CD14-positive monocyte (primary cell): ENCODE results near the gene ELANE. TPM values are rescaled to one million over a fixed set of nuclear protein-coding genes. Genes with fewer than 3 reads are reported as not detected.
A peak's percentile ranks its signal among the peaks of the same experiment; 100 is the strongest.

ENCODE experiments used
- DNase-seq, 3 donors: peaks; one replicate each; pipeline ENCODE4 v3.0.0-alpha.2; 2011 to 2022
- H2AFZ ChIP-seq: 2 replicates; pipeline ENCODE4 v1.6.0; 2012; ENCODE audit warnings: mild to moderate bottlenecking, low read depth, low read length, inconsistent platforms; ENCODE audit not compliant: insufficient read depth, poor library complexity, severe bottlenecking
- H3K27ac ChIP-seq, 2 donors: 1 replicate in 1 of 2; 2 replicates in 1 of 2; pipeline ENCODE4 v1.5.1; 2012 to 2013; ENCODE audit warnings: low read length in 2 of 2, control low read depth in 1 of 2, inconsistent platforms in 1 of 2, low read depth in 1 of 2, mild to moderate bottlenecking in 1 of 2
- H3K27me3 ChIP-seq, 2 donors: one replicate each; pipeline versions ENCODE4 v1.6.0 to v1.6.1; 2011 to 2013; ENCODE audit warnings: low read length in 2 of 2; ENCODE audit not compliant: control insufficient read depth in 2 of 2, insufficient read depth in 2 of 2
- H3K36me3 ChIP-seq, 2 donors: replicated peaks in 1 of 2; 1 replicate in 1 of 2; 2 replicates in 1 of 2; pipeline versions ENCODE4 v1.5.1 to v1.6.1; 2012 to 2013; ENCODE audit warnings: low read length in 2 of 2, control low read depth in 1 of 2, inconsistent platforms in 1 of 2, mild to moderate bottlenecking in 1 of 2; ENCODE audit not compliant: insufficient read depth in 2 of 2, control insufficient read depth in 1 of 2
- H3K4me1 ChIP-seq, 2 donors: 1 replicate in 1 of 2; 2 replicates in 1 of 2; pipeline versions ENCODE4 v1.5.1 to v1.6.1; 2012 to 2013; ENCODE audit warnings: low read length in 2 of 2, control low read depth in 1 of 2, inconsistent platforms in 1 of 2, mild to moderate bottlenecking in 1 of 2, moderate library complexity in 1 of 2; ENCODE audit not compliant: insufficient read depth in 2 of 2, control insufficient read depth in 1 of 2
- H3K4me2 ChIP-seq: replicated peaks from 2 replicates; pipeline ENCODE3; 2012; ENCODE audit warnings: low read length, moderate library complexity, mild to moderate bottlenecking; ENCODE audit not compliant: poor library complexity, severe bottlenecking; ENCODE audit errors: extremely low read depth
- H3K4me3 ChIP-seq, 3 experiments: fragments of 200-600 bp in 1 of 3; sonication (generic) in 1 of 3; replicated peaks in 1 of 3; 1 replicate in 2 of 3; 2 replicates in 1 of 3; pipeline ENCODE4 v1.5.1; 2011 to 2013; ENCODE audit warnings: low read length in 3 of 3, mild to moderate bottlenecking in 3 of 3, control low read depth in 2 of 3, low read depth in 2 of 3, inconsistent platforms in 1 of 3, moderate library complexity in 1 of 3
- H3K79me2 ChIP-seq: 2 replicates; pipeline ENCODE4 v1.6.0; 2012; ENCODE audit warnings: mild to moderate bottlenecking, control low read depth, inconsistent platforms, low read length, moderate library complexity; ENCODE audit not compliant: insufficient read depth
- H3K9ac ChIP-seq: 2 replicates; pipeline ENCODE4 v1.6.0; 2017; ENCODE audit warnings: low read length, mild to moderate bottlenecking; ENCODE audit not compliant: insufficient read depth, poor library complexity, severe bottlenecking
- H3K9me3 ChIP-seq, 2 donors: replicated peaks in 1 of 2; 1 replicate in 1 of 2; 2 replicates in 1 of 2; pipeline versions ENCODE4 v1.5.1 to v1.6.1; 2012 to 2013; ENCODE audit warnings: low read length in 2 of 2, control low read depth in 1 of 2; ENCODE audit not compliant: control insufficient read depth in 1 of 2, insufficient read depth in 1 of 2
- H4K20me1 ChIP-seq: 2 replicates; pipeline ENCODE4 v1.6.0; 2012; ENCODE audit warnings: mild to moderate bottlenecking, low read length, control low read depth, moderate library complexity; ENCODE audit not compliant: insufficient read depth
- H3K27ac Mint-ChIP-seq, 7 donors: one replicate each; pipeline ENCODE4 v1.8.0; 2020; ENCODE audit warnings: mild to moderate bottlenecking in 7 of 7, mixed read lengths in 7 of 7, moderate library complexity in 6 of 7, inconsistent platforms in 2 of 7
- H3K27me3 Mint-ChIP-seq, 3 donors: one replicate each; pipeline ENCODE4 v1.8.0; 2021 to 2022; ENCODE audit warnings: low read depth in 3 of 3, mild to moderate bottlenecking in 3 of 3, mixed read lengths in 3 of 3, moderate library complexity in 3 of 3, inconsistent platforms in 1 of 3
- H3K36me3 Mint-ChIP-seq, 2 donors: one replicate each; pipeline ENCODE4 v1.8.0; 2020; ENCODE audit warnings: mixed read lengths in 2 of 2, inconsistent platforms in 1 of 2, mild to moderate bottlenecking in 1 of 2
- H3K4me1 Mint-ChIP-seq: one replicate; pipeline ENCODE4 v1.8.0; 2020; ENCODE audit warnings: mild to moderate bottlenecking, mixed read lengths
- H3K4me3 Mint-ChIP-seq, 2 donors: one replicate each; pipeline ENCODE4 v1.8.0; 2020; ENCODE audit warnings: mild to moderate bottlenecking in 2 of 2, mixed read lengths in 2 of 2, moderate library complexity in 1 of 2
- H3K9me3 Mint-ChIP-seq, 7 donors: one replicate each; pipeline ENCODE4 v1.8.0; 2020 to 2022; ENCODE audit warnings: mixed read lengths in 7 of 7, mild to moderate bottlenecking in 6 of 7, moderate library complexity in 6 of 7, inconsistent platforms in 2 of 7
- WGBS: methylation state at CpG from one replicate; pipeline ENCODE4 v1.1.5; 2013; ENCODE audit warnings: missing lambda C conversion rate; ENCODE audit not compliant: insufficient coverage; 5-methylcytosine and 5-hydroxymethylcytosine counted together
- intact Hi-C, 2 donors: fragments of 100-400 bp; cut with micrococcal nuclease; formaldehyde crosslinking; loops; one replicate each; pipeline versions ENCODE4 v1.15.0 to v1.15.1; 2023
- polyA plus RNA-seq, 3 donors: library from polyadenylated mRNA; depleted of rRNA in 1 of 3; unstranded in 2 of 3; stranded (reverse) in 1 of 3; fragments of 300-500 nt in 2 of 3; fragments of >200 nt in 1 of 3; fragmentation: Illumina TruSeq in 2 of 3; gene quantifications; 1 replicate in 2 of 3; 2 replicates in 1 of 3; pipeline ENCODE4 v1.2.3, GENCODE V29; 2012 to 2021
- TF ChIP-seq, protein P1 (sequence below): fragments of 200-600 bp; IDR thresholded peaks from one replicate; pipeline ENCODE4 v1.8.0; 2022; ENCODE audit warnings: antibody characterized with exemption, mild to moderate bottlenecking

Gene ELANE
- polyA plus RNA-seq, 3 donors, result 0.61 to 2.0 (median 1.3) TPM

DNA sequence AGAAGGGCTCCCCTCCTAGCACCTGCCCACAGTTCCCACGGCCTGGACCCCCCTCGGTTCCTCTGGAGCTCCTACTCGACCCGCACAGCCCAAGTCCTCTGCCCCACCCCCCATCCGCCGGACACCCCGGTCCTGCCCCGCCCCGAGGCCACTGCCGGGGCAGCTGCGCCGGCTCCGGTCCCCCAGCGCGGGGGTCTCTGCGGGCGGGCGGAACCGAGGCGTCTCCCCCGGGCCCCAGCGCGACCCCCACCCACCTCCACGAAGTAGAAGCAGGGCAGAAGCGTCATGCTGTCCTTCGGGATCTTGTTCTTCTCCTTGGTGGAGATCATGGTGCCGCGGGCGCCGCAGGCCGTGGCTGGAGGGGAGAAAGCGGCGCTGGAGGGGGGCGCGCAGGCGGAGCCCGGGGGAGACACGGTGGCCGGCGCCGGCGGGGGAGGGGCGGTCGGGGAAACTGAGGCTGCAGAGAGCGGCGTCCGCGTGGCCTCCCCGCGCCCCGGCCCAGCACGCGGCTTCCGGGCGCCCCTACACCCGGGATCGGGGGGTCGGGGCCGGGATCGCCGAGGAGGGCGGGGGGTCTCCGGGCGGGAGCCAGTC is 30.8 kb upstream of the ELANE start:
- intact Hi-C loops, result no loop called here
- Histone ChIP-seq H3K9me3 (no peaks in the 10 kb centered on the region), H2AFZ (peak overlapping the region; percentile 81), H3K27ac (no peak overlapping the region), H4K20me1 (no peaks in the 10 kb centered on the region), H3K4me3 (peak overlapping the region; percentile 34 to 75 (median 35)), H3K27me3 (no peaks in the 10 kb centered on the region), H3K36me3 (no peaks in the 10 kb centered on the region), H3K9ac (peak overlapping the region; percentile 59), H3K4me1 (peaks cover 37 to 40% of the 10 kb centered on the region in 2 donors), H3K79me2 (peaks cover 52% of the 10 kb centered on the region), H3K4me2 (peak overlapping the region; percentile 86)
- peaks cover 0 to 4% (median 0%) of the 10 kb centered on the region in 7 donors for H3K9me3 Mint-ChIP-seq
- TF ChIP-seq, protein P1, sequence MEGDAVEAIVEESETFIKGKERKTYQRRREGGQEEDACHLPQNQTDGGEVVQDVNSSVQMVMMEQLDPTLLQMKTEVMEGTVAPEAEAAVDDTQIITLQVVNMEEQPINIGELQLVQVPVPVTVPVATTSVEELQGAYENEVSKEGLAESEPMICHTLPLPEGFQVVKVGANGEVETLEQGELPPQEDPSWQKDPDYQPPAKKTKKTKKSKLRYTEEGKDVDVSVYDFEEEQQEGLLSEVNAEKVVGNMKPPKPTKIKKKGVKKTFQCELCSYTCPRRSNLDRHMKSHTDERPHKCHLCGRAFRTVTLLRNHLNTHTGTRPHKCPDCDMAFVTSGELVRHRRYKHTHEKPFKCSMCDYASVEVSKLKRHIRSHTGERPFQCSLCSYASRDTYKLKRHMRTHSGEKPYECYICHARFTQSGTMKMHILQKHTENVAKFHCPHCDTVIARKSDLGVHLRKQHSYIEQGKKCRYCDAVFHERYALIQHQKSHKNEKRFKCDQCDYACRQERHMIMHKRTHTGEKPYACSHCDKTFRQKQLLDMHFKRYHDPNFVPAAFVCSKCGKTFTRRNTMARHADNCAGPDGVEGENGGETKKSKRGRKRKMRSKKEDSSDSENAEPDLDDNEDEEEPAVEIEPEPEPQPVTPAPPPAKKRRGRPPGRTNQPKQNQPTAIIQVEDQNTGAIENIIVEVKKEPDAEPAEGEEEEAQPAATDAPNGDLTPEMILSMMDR, result no peak
- H3K4me3 Mint-ChIP-seq, result peak overlapping the region; percentile 78 to 79
- no peak overlapping the region for H3K27ac Mint-ChIP-seq
- H3K4me1 Mint-ChIP-seq, result peaks cover 36% of the 10 kb centered on the region
- no peak for DNase-seq
- peaks cover 3 to 7% (median 5%) of the 10 kb centered on the region in 3 donors for H3K27me3 Mint-ChIP-seq
- peaks cover 0 to 3% of the 10 kb centered on the region in 2 donors for H3K36me3 Mint-ChIP-seq
- WGBS, result under 1% methylated on average over 59 of the region's 64 CpGs

DNA sequence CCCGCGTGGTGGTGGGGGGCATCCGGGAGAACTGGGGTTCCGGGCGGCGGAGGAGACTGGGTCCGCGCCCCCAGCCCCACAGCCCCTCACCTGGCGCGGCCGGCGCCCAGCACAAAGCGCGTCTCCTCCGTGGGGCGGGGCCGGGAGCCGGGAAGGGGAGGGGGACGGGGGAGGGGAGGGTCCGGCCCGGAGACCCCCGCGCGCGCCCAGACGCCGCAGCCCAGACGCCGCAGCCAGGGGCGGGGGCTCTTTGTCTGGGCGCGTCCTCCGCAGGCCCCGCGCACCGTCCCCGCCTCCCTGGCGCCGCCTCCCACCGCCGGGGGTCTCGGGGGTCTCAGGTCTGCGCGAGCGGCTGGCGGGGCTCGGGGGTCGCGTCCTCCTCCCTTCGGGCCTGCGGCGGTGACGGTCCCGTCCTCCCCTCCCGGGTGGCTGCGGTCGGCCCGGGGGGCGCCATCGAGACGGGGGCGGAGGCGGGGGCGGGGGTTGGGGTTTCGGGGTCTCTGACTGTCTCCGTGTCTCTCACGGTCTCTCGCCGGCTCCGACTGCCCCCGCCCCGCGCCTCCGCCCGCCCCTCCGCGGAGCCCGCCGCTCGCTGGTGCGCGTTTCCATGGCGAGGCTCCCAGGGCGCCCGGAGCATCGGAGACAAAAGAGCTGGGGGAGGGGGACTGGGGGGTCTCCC is 30.1 kb upstream of the ELANE start, which contains the start of gene PLPPR3:
TSS of gene PLPPR3 (minus strand) at position 131 of the 679 bp plus-strand sequence. CDS start 396 bp downstream, outside the sequence.
- H3K4me3 ChIP-seq, result peak within 1 kb of the TSS; percentile 34 to 75 (median 35)
- peaks cover 44 to 46% of the 10 kb centered on the region in 2 donors for H3K4me1 ChIP-seq
- Mint-ChIP-seq H3K27ac (peak within 1 kb of the TSS in 1 of 7 donors; percentile 13), H3K4me3 (peak within 1 kb of the TSS; percentile 78 to 79), H3K36me3 (no peaks in the 10 kb centered on the region), H3K9me3 (no peaks in the 10 kb centered on the region), H3K27me3 (peaks cover 3 to 7% (median 5%) of the 10 kb centered on the region in 3 donors), H3K4me1 (peaks cover 41% of the 10 kb centered on the region)
- no peaks in the 10 kb centered on the region for H3K27me3 ChIP-seq
- H3K4me2 ChIP-seq, result peak within 1 kb of the TSS; percentile 86
- no peaks in the 10 kb centered on the region for H3K36me3 ChIP-seq
- DNase-seq, result no peak
- peaks cover 52% of the 10 kb centered on the region for H3K79me2 ChIP-seq
- H3K9ac ChIP-seq, result peak within 1 kb of the TSS; percentile 59
- H3K9me3 ChIP-seq, result no peaks in the 10 kb centered on the region
- TF ChIP-seq, protein P1, result no peak
- under 1% methylated on average over 49 of the region's 86 CpGs for WGBS
- H3K27ac ChIP-seq, result no peak within 1 kb of the TSS
- intact Hi-C loops, result no loop called here
- peak within 1 kb of the TSS; percentile 81 for H2AFZ ChIP-seq
- no peaks in the 10 kb centered on the region for H4K20me1 ChIP-seq
